Brain pericyte (primary cell): ENCODE data around the gene SLC25A23.

ENCODE experiments used
- DNase-seq: peaks from one replicate; pipeline ENCODE4 v3.0.0-alpha.2; 2012; ENCODE audit warnings: low read depth, low spot score

SLC25A23 gene

DNA sequence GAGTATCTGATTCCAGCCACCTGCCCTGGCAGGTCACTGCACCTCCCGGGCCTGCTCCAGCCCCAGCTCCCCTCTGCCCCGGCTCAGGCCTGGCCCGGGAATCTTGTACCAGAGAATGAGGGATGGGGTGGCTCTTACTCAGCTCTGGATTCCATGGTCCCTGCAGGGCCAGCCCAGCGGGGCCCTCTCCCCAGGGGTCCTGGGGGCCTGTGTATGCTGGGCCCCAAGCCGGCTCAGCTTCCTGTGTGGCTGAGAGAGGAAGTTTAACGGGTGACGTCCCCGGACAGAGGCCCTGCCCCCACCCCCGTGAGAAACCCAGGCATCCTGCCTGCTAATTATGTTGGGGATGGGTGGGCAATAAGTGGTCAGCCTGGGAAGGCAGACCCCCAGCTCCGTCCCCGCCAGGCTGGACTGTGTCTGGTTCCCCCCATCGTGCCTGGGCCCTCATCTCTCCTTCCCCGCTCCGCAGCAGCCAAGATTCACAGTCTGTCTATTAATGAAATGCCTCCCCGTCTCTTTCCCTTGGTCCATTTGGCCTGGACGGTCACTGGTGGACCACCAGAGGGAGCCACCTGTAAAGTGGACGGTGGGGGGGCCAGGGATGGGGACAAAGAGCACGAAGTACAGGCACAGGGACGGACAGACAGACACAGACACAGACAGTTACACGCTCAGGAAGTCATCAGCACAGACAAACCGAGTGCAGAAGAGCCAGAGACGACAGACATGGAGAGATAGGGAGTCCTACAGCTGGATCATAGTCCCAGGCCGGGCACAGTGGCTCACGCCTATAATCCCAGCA lies 22.1 kb upstream of the SLC25A23 start, which contains the start of gene DENND1C:
TSS of gene DENND1C (minus strand) at position 247 of the 802 bp plus-strand sequence. CDS start at position 155, 92 bp downstream.
- no peak for DNase-seq

DNA sequence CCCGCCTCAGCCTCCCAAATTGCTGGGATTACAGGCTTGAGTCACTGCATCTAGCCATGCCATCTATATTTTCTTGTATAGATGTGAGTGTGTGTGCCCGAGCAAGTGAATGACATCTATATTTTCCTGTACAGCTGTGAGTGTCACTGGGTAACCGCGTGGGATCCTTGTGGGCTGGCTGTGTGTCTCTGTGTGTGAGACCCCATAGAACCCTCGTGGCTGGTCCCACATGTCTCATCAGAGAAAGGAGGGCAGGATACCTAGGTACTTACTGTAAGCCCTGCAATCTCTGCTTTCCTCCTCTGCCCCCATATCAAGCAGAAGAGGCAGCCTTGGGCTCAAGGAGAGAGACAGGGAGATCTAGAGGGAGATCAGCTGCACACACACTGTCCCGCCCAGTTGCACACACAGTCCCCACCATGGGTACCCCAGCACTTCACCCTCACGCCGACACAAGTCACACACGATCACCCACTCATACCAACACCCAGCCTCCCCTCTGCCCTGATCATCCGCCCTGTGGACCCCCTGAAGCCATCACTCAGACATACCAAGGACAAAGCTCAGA lies 21.3 kb upstream of the SLC25A23 start:
- DNase-seq = no peak

DNA sequence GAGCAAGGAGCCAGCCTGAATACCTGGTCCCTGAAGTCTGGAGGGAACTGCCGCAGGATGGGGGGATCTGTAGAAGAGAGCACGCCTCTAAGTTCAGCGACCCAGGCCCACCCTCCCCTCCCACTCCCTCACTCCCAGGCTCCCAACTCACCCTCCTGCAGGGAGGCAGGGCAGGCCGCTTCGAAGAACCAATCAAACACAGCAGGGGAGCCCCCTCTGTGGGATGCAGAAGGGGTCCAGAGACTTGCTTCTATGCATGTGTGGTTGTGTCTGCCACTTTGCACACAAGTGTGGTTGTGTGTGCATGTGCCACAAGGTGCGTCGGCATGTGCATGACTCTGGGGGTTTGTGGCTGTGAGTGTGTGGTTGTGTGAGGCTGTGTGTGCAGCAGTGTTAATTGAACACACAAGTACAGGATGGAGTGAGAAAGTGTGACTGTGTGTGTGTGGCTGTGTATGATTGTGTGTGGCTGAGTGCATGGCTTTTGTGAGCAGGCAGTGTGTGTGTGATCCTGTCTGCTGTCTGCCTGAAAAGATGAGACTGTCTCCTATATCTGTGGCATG lies 20.3 kb upstream of the SLC25A23 start:
- no peak for DNase-seq

DNA sequence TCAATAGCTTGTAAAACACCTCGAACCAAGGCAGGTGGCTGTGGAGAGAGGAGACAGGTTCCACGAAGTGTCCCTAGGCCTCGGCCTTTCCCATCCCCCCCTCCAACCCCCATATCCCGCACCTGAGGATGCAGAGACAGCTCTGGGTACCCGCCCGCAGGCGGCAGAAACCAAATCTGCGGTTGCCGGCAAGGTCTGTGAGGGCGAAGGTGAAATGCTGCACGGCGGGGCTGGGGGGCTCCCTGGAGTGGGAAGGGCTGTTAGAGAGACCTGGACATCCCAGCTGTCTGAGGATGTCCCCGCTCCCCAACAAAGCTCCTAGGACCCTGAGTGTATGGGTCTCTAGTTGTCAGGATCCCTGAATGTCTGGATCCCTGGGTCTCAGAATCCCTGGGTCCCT lies 19.2 kb upstream of the SLC25A23 start:
- DNase-seq = no peak

DNA sequence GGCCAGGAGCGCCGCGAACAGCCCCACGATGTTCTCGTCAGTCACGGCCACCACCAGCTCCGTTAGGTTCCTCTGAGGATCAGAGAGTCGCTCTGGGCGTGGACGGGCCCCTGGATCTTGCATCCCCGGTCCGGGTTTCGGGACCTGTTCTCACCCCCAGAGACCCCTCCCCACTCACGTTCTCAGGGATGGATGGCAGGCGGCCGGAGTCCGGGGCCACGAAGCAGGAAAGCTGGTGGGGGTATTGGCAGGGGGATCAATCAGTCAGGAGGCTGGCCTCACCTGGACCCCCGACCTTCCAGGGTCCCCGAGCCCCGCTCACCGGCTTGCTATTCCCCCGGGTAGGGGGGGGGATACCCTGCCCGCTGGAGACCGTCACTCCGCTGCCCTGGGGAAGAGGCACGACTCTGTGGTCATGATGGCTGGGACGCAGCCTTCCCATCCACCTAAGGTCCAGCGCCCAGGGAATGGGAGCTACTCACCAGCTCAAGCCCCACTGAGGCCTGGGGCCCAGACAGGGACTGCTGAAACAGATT lies 17.4 kb upstream of the SLC25A23 start:
- DNase-seq = no peak

DNA sequence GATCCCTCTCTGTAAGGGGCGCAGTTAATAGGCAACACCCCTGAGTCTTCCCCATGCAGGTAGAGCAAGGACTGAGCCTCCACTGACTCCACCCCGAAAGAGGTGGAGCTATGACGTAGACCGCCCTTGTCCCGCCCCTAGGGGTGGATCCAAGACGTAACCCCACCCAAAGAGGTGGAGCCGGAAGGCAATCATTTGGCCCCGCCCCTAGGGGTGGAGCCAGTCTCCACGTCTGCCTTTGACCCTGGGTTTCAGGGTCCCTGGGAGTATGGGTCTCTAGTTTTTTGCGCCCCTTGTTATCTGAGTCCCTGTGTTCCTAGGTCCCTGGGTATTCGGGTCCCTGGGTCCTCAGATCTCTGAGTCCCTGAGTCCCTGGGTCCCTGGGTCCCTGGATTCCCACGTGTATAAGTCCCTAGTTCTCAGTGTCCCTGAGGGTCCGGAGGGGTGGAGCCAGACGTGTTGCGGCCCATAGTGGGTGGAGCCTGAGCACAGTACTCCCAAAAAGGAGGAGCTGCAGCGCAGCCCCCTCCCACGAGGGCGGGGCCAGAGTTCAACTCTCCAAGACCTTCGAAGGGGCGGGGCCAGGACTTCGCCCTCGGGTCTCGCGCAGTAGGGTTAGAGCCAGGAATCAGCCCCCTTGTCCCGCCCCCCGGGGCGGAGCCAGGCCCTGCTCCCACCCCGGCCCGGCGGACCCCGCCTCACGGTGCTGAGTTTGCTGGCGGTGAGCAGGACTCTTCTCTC lies 16.7 kb upstream of the SLC25A23 start:
- no peak for DNase-seq

DNA sequence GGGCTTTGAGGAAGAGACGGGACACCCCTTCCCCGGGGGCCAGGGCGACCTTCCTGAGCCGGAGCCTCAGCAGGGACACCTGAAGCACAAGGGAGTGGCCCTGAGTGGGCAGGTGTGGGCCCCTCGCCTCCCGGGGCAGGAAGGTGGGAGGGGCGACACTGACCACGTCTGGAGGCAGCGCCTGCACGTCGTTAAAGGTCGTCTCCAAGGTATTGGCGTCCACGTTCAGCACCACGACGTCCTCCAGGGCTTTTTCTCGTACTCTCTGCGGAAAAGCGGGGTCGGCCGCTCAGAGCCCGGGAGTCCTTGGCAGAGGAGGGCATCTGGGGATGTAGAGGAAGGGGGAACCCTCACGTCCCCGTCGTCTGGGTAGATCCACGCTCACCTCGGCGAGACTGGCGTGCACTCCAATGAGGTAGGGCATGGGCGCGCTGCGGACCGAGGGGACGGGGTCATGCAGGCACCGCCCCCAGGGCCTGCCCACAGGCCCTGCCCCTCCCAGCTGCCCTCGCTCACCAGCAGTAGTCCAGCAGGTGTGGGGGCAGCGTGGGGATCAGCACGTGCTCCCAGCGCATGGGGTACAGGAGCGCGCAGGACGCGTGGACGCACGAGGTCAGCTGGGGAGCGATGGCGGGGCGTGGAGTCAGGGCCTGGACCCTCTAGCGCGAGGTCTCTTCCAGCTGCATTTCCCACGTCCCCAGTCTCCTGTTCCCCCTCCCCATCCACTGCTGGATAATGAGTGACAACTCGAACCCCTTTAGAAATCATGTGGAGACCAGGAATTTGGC lies 15.9 kb upstream of the SLC25A23 start:
- no peak for DNase-seq

DNA sequence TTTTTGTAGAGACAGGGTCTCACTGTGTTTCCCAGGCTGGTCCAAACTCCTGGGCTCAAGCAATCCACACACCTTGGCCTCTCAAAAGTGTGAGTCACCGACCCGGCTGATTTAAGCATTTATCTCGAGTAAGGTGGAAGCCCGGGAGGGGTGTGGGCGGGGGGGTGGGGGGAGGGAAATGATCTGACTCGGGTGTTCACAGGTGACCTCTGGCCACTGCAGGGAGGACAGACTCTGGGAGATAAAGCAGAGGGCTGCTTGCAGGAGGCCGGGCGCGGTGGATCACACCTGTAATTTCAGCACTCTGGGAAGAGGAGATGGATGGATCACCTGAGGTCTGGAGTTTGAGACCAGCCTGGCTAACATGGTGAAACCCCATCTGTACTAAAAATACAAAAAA lies 14.1 kb upstream of the SLC25A23 start:
- DNase-seq = no peak

DNA sequence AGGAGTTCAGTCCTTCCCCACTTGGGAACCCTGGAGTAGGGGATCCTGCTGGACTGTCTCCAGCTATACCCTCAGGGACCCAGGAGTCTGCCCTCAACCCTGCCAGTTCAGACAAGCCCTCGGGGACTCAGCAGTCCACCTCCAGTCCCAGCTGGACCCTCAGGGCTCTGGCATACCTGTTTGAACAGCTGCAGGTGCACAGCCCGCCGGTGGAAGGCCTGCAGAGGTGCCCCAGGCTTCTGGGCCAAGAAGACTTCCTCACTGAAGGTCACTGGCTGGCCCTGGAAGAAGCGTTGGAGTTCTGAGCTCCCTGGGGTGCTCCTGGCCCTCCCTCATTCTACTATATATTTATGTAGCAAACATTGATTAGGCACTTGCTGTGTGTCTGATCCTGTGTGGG lies 13.1 kb upstream of the SLC25A23 start:
- DNase-seq = no peak

DNA sequence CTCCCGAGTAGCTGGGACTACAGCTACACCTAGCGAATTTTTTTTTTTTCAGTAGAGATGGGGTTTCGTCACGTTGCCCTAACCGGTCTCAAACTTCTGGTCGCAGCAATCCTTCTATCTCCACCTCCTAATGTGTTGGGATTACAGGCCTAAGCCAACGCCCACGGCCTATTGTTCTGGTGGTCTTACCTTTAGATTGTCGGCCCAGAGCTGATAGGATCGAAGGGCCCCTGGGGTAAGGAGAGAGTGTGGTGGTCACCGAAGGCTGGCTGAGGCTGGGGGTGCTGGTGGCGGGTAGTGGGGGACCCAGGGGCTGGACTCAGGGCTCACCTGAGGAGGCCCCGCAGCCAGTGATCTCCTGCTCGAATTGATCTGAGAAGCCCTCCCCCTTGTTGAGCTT lies 11.5 kb upstream of the SLC25A23 start:
- DNase-seq = no peak

DNA sequence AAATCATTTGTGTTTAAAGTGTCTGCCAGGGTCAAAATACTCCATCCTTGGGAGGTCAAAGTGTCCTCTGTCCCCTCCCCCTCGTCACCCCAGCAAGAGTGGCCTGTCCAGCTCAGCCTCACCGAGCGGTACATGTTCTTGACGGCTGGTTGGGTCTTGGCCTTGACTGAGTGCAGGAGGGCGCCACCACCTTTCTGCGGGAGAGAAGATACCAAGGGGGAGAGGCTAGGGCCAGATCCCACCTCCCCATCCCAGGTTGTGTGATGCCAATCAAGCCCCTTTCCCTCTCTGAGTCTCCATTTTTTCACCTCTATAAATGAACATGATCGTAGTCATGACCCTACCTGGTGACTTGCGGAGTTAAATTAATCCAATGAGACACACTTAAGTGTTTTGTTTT lies 10.6 kb upstream of the SLC25A23 start:
- DNase-seq = no peak

DNA sequence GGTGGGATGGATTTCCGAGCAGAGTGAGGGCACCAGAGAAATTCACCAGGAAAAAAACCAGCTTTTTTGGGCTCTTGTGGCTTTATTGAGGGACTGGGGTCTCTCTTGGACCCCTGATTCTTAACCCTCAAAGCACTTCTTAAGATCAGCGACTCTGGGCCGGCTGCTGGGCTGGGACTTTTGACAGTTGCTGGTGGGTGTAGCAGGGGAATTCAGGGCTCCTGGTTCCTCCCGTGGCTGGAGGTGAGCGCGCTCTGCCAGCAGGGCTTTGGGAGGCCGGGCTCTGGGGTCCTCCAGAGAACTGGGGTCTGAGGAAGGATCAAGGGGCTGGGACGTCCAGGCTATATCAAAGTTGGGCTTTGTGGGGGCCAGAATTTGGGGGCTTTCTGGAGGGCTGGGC lies 7.8 kb upstream of the SLC25A23 start:
- DNase-seq = no peak

DNA sequence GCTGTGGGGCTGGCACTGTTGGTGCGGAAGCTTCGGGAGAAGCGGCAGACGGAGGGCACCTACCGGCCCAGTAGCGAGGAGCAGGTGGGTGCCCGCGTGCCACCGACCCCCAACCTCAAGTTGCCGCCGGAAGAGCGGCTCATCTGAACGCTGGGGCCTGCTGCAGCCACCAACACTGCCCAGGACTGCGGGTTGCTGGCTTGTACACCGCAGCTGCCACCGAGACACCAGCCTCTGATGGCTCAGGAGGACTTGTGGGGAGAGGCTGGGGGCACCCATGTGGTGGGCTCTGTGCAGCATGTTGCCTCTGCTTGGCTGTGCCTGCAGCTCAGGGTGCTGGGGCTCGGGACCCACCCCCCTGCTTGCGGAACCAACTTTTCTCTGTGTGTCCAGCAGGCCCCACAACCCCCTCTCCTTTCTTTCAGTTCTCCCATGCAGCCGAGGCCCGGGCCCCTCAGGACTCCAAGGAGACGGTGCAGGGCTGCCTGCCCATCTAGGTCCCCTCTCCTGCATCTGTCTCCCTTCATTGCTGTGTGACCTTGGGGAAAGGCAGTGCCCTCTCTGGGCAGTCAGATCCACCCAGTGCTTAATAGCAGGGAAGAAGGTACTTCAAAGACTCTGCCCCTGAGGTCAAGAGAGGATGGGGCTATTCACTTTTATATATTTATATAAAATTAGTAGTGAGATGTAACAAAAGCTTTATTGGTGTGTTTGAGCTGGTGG lies 7.1 kb upstream of the SLC25A23 start:
- DNase-seq = no peak

DNA sequence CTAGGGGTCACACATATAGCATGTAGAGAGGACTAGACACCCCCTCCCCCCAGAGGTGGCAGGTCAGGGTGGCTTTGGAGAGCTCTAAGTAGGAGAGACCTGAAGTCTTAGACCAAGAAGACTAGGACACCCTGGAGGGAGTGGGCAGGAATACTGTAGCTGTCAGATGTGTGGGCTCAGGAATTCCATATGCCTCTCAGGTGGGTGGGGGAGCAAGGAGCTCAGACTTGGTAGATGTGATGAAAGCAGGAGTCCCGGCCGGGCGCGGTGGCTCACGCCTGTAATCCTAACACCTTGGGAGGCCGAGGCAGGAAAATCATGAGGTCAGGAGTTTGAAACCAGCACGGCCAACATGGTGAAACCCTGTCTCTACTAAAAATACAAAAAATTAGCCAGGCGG lies 6.1 kb upstream of the SLC25A23 start:
- no peak for DNase-seq

DNA sequence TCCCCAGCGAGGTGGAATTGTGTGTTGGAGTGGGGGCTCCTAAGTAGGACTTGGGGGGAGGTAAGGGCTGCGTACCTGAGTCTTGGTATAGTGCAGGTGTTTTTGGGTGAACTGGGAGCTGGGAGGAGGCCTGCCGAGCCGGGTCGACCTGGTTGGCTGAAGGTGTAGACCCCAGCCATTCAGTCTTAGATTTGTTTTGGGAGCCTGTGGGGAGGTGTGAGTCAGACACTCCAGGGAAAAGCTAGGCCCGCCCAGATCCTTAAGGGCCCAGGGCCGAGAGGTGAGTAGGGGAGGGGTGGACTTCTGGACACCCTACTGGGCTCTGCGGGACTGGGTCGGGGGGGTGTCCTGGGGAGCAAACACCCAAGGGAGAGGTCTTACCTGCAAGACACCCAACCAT lies 5.4 kb upstream of the SLC25A23 start:
- no peak for DNase-seq

DNA sequence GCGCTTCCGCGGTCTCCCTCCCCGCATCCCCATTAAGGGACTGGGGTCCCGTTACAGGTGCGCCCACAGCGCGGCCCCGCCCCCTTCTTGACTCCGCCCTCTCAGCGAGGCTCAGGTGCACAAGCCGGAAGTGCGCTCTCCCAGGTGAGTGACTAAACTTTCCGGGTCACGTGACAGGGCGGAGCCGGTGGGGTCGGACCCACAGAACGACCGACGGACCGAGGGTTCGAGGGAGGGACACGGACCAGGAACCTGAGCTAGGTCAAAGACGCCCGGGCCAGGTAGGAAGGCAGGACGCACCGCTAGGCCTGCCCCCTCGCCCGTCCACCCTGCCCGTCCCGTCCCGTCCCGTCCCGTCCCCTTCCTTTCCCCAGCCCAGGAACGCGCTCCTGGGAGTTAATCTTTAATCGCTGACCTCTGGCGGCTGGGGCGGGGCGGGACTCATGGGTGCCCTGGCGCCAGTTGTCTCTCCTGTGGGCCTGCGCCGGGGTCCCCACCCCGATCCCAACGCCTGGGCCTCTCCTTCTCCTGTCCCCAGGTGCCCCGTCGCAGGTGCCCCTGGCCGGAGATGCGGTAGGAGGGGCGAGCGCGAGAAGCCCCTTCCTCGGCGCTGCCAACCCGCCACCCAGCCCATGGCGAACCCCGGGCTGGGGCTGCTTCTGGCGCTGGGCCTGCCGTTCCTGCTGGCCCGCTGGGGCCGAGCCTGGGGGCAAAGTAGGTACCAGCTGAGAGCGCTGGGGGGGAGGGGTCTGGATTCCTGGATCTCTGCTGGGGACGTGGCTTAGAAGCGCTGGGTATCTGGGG lies 4.7 kb upstream of the SLC25A23 start, which contains the start of gene CRB3:
TSS of gene CRB3 (plus strand) at position 202 of the 804 bp plus-strand sequence. CDS start at position 633, 431 bp downstream.
- DNase-seq = no peak

DNA sequence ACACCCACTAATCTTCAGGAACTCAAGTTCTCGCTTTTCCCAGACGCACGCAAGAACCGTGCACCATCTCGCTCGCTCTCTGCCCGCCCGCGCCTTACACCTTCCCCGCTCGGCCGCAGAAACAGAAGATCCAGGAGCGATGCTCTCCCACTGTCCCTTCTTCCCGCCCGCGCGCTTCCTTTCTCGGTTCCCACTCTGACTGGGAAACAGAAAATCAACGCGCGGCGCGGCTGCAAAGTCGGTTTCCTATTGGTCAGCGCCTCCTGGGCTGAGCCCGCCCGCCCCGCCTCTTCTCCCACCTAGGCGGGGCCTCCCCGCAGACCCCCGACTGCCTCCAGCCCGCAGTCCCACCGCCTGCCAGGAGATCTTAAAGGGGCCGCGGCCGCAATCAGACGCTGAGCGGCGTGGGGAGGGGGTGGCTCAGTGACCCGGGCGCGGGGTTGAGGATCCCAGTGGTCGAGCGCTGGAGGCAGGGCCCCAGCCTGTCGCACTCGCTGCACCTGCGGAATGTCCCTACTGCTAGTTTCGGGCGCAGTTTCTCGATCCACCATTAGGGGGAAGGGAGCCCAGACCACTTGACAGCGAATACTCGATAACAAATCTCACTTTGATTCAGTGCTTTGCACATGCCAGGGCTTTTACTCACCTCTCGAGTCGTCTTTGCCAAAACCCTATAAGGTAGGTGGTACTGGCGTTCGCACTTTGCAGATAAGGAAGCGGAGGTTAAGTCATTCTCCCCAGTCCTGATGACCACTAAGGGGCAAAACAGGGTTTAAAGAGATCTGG lies 700 bp upstream of the SLC25A23 start:
- DNase-seq = peak; percentile 93

DNA sequence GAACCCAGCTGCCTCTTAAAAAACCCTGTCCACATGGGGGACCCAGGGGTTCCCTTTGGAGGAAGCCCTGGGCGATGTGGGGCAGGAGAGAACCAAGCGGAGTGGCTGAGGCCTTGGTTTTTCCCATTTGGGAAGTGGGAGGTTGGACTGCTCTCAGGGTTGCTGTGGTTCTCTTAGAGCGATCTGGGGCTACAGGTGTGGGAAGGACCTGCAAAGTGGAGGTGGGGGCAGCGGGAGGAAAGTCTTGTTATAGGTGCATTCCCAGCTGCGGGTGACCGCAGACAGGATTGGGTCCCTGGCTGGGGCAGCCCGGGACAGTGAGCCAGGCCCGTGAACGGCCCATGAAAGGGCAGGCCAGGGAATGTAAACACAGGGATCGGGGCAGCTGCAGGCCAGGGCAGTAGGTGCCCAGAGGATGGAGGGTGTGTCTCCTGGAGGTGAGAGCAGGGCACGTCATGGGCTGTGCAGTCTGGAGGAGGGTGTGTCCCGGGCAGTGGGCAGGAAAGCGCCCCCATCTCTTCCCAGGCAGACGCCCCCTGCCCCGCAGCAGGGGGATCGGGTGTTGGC lies 814 bp downstream of the SLC25A23 start:
- no peak for DNase-seq
